ENCODE data around the gene GPR55. TPM values are rescaled to one million over a fixed set of nuclear protein-coding genes. Genes with fewer than 3 reads are reported as not detected.
A peak's percentile ranks its signal among the peaks of the same experiment; 100 is the strongest.

The GPR55 gene
- total RNA-seq, 1 experiment from 2014 or later: not detected

DNA sequence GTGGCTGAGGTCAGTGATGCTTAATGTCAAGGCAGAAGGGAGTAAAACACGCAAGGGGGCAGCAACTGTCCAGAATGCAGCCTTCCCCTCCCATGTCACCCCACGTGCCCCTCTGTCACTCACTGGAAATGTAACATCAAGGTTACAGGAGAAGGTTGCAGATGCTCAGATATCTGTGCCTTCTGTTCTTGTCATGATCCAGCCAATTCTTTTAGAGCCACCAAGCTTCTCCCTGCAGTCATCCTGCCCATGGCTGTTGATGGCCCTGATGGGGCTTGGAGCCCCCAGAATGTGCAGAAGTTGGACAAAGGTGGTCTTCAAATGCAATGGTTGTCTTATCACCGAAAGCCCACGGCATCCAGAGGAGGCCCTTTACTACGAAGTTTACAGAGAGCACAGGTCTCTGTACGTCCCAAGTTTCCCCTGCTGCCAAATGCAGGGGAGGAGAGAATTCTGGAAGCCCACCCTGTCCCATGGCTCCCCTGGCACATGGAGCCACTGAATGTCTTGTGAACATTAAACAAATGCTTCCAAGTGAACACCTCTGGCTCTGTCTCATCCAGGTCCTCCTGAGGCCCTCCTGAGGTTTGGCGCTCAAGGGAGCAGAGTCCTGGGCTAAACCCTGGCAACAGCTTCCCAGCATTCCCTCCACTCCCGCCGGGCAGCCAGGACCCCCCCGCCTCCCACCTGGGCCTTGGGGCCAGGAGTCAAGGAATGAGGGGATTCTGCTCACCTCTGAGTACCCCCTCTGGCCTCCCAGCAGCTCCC, 4.5 kb upstream of the GPR55 start:
- DNase-seq: peak; percentile 23
- Mint-ChIP-seq H3K4me3 (no peak overlapping the region), H3K9me3 (no peaks in the 10 kb centered on the region), H3K27me3 (ENCODE audit: low read depth) (no peaks in the 10 kb centered on the region; the same call in 1 of the 2 replicates), H3K36me3 (ENCODE audit: insufficient read depth in 1 of 3, low read depth in 3 of 3) (no peaks in the 10 kb centered on the region), H3K27ac (no peak overlapping the region), H3K4me1 (peaks cover 5 to 18% of the 10 kb centered on the region in 2 experiments)
- Histone ChIP-seq H2AFZ (ENCODE audit: low read length) (no peak overlapping the region), H3K18ac (ENCODE audit: insufficient read length, low read depth, low read length) (no peak overlapping the region), H4K5ac (ENCODE audit: insufficient read length, low read depth, low read length) (no peak overlapping the region), H2BK12ac (ENCODE audit: insufficient read length, low read depth, low read length) (no peak overlapping the region), H4K8ac (replicated peaks; ENCODE audit: insufficient read length, low read depth, low read length) (no peak overlapping the region), H3K79me2 (ENCODE audit: insufficient read depth, low read length) (no peaks in the 10 kb centered on the region), H3K23ac (ENCODE audit: insufficient read length, low read depth, low read length) (no peak overlapping the region), H2BK5ac (ENCODE audit: insufficient read length, low read length) (no peak overlapping the region), H2BK120ac (ENCODE audit: low read depth, low read length, poor library complexity, severe bottlenecking) (no peak overlapping the region), H3K14ac (ENCODE audit: insufficient read depth, low read length) (no peak overlapping the region), H3K23me2 (ENCODE audit: insufficient read length, low read depth, low read length, poor library complexity, severe bottlenecking) (no peaks in the 10 kb centered on the region), H3K9ac (ENCODE audit: extremely low read depth, insufficient read length, low read length) (no peak overlapping the region), H2AK5ac (ENCODE audit: insufficient read length, low read length) (no peak overlapping the region), H3K27me3 (ENCODE audit: insufficient read depth, low read length) (no peaks in the 10 kb centered on the region), H4K20me1 (ENCODE audit: control insufficient read depth, insufficient read depth, insufficient read length) (no peaks in the 10 kb centered on the region), H3K56ac (ENCODE audit: insufficient read length, low read depth, low read length) (no peak overlapping the region), H4K91ac (ENCODE audit: insufficient read length, low read depth, low read length) (no peak overlapping the region), H3K9me3 (ENCODE audit: control insufficient read depth, low read depth, low read length) (no peaks in the 10 kb centered on the region), H3K4ac (ENCODE audit: low read depth, low read length) (no peak overlapping the region), H3K27ac (ENCODE audit: insufficient read length, low read depth, low read length) (no peak overlapping the region), H2BK20ac (ENCODE audit: low read depth, low read length, poor library complexity, severe bottlenecking) (no peak overlapping the region), H2BK15ac (ENCODE audit: low read depth, low read length) (no peak overlapping the region), H3K4me1 (ENCODE audit: insufficient read depth, low read length) (peaks cover 2% of the 10 kb centered on the region; the same call in 1 of the 2 replicates), H3T11ph (ENCODE audit: low read length) (no peak overlapping the region), H3K79me1 (ENCODE audit: insufficient read depth, low read depth, low read length, poor library complexity, severe bottlenecking) (no peaks in the 10 kb centered on the region), H3K4me2 (ENCODE audit: insufficient read depth, insufficient read length, low read length) (no peak overlapping the region)
- TF ChIP-seq, protein P1, sequence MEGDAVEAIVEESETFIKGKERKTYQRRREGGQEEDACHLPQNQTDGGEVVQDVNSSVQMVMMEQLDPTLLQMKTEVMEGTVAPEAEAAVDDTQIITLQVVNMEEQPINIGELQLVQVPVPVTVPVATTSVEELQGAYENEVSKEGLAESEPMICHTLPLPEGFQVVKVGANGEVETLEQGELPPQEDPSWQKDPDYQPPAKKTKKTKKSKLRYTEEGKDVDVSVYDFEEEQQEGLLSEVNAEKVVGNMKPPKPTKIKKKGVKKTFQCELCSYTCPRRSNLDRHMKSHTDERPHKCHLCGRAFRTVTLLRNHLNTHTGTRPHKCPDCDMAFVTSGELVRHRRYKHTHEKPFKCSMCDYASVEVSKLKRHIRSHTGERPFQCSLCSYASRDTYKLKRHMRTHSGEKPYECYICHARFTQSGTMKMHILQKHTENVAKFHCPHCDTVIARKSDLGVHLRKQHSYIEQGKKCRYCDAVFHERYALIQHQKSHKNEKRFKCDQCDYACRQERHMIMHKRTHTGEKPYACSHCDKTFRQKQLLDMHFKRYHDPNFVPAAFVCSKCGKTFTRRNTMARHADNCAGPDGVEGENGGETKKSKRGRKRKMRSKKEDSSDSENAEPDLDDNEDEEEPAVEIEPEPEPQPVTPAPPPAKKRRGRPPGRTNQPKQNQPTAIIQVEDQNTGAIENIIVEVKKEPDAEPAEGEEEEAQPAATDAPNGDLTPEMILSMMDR (conservative IDR thresholded peaks at IDR 0.05): no peak
- WGBS (ENCODE audit: extremely low coverage, insufficient read length, low lambda C conversion rate): no CpG with 5 or more reads among the region's 10 CpGs
